Endothelial cell of hepatic sinusoid (primary cell): ENCODE data around the gene RBPMS2.
"Not testable (repeated sequence)": the region's sequence is repeated elsewhere in the genome, so short reads cannot be mapped to it uniquely, and the experiment has no call there.

ENCODE experiments used
- in situ Hi-C: cut with HindIII; loops from 2 replicates; pipeline ENCODE4 v1.10.0; 2017; ENCODE audit warnings: low sequenced_read_pairs

RBPMS2 gene

GRCh38 chr15:64775551-64776401 is at the start of gene RBPMS2:
Gene RBPMS2, minus strand, starts transcription at chr15:64775589. Its CDS starts 270 bp downstream, at chr15:64775319.
- in situ Hi-C loops = loop anchor here (5.0 kb wide), 2 partner anchors 53 to 62 kb away; no protein-coding TSS in a partner anchor

DNA sequence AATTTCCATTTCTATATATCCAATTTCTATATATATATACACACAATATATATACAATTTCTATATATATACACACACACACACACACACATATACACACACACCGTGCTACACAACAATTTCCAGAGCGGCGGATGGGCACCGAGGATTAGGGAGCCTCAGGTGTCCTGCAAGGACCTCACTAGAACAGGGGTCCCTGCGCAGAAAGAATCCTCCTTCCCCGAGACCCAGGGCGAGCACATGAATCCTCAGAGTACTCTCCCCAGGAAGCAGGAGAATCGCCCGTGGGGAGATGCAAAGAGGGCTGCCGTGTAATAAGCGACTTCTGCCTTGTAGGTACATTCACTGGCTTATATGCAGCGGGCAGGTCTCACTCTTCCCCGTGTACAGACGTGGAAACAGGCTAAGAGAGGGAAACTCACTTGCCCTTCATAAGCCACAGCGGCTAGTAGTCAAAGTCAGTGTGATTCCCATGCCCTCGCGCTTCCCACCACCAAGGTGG is 49.6 kb upstream of the RBPMS2 start:
- in situ Hi-C loops = no loop called here

DNA sequence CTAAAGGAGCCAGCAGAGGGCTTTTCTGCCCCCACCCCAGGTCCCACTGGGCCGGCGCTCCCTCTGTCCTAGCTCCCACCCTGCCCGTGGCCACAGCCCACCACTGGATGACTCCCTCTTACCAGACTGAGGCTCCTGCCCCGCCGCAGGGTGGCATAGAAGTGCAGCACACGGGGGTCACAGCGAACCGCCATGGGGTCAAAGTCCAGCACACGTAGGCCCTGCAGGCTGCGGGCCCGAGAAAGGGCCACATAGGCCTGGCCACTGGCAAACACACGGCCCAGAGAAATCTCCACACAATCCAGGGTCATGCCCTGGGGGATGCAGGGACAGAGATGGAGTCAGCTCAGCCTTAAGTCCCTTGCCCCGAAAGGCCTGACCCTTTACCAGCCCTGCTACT is 41.1 kb upstream of the RBPMS2 start:
- in situ Hi-C loops = no loop called here

- in situ Hi-C loops = not testable (repeated sequence)
Measured at GRCh38 chr15:64814965-64815364, 39.6 kb upstream of the RBPMS2 start.

DNA sequence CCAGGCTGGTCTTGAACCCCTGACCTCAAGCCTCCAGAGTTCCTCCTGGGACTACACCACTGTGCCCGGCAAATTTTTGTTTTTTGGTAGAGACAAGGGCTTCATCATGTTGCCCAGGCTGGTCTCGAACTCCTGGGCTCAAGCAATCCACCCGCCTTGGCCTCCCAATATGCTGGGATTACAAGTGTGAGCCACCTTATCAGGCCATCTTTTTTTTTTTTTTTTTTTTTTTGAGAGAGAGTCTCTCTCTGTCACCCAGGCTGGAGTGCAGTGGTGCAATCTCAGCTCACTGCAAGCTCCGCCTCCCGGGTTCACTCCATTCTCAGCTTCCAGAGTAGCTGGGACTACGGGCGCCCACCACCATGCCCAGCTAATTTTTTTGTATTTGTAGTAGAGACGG is 38.9 kb upstream of the RBPMS2 start:
- in situ Hi-C loops = not testable (repeated sequence)

GRCh38 chr15:64813075-64813474 is 37.7 kb upstream of the RBPMS2 start:
- in situ Hi-C loops = no loop called here

- in situ Hi-C loops = no loop called here
Measured at GRCh38 chr15:64810497-64811326, 35.3 kb upstream of the RBPMS2 start.

DNA sequence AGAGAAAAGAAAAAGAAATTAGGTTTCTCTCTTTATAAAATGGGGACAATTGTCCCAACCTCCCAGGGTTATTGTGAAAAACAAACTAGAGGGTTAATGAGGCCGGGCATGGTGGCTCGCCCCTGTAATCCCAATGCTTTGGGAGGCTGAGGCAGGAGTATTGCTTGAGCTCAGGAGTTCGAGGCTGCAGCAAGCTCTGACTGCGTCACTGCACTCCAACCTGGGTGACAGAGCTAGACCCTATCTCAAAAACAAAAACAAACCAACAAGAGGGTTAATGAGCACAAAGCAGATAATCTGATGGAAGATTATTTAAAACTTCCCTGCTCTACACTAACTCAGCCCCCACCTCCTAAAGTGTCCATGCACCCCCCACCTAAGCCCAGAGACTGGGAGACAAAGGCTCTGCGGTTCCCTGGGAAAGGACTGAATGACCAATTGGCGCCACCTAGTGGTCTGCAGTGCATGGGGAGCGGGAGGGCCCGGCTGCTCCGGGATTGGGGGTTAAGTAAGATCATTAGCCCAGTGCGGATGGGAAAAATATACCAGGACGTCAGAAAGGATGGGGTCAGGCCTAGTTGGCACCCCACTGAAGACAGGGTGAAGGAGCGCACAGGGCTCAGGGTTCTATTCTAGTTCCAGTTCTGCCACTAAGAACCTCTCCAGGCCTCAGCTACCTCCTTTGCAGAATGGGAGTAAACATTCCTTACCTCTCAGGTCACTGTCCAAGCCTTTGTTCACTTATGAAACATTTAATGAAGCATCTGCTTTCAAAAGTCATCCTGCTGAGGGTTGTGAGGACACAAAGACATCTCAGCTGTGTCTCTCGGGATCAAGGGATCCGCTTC is 34.5 kb upstream of the RBPMS2 start:
- in situ Hi-C loops = no loop called here

GRCh38 chr15:64808785-64809453 is 33.5 kb upstream of the RBPMS2 start:
- in situ Hi-C loops = no loop called here

GRCh38 chr15:64807751-64808222 is 32.4 kb upstream of the RBPMS2 start:
- in situ Hi-C loops = no loop called here

DNA sequence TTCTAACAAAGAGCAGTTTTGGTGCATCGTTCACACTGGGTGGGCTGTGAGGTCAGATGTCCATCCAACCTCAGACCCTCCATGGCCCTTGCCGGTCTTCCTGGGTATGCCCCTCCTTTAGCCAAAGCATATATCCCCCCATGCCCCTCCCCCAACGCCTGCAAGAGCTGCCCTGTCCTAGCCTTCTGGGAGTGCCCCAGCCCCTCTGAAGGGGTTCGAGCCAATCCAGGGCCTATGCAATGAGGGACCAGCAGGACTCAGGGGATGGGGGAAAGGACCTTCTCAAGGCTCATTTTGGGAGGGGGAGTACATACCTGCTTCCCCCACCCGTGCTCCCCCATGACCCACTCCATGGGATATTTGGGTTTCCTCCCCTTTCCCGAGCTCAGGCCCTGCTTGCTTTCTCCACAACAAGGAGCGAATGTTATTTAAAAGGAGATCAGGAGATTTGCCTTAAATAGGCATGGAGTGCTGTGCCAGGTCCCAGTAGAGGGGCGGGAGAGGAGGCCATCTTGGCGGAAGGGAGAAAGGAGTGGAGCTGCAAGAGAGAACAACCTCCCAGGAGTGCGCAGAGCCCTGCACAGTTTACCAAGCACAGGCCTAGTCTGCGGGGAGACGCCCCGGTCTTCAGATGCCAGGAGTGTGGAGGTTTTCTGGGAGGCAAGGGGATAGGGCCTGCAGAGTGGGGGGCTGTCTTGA is 31.8 kb upstream of the RBPMS2 start:
- in situ Hi-C loops = no loop called here

DNA sequence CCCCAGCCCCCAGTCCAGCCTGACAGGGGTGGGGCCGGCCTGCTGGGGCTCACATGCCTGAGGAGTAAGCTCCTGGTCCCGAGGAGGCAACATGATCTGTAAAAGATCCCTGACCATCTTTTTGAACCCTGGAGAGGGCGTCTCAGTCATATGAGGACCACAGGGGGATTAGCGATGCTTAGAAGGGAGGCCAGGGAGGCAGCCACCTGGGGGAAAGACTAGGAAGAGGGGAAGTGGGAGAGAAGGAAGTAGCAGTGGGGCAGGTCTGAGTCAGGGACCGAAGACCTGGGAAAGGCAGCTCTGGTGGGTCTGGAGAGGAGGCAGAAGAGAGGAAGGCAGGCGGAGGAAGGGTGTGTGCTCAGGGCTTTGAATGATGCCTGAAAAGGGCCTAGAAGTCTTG is 31.1 kb upstream of the RBPMS2 start:
- in situ Hi-C loops = no loop called here

GRCh38 chr15:64804619-64805018 is 29.2 kb upstream of the RBPMS2 start:
- in situ Hi-C loops = loop anchor here (5.0 kb wide), 1 partner anchor 82 kb away; no protein-coding TSS in a partner anchor

GRCh38 chr15:64803526-64803925 is 28.1 kb upstream of the RBPMS2 start:
- in situ Hi-C loops = loop anchor here (5.0 kb wide), 1 partner anchor 81 kb away; no protein-coding TSS in a partner anchor

- in situ Hi-C loops = loop anchor here (5.0 kb wide), 1 partner anchor 78 kb away; no protein-coding TSS in a partner anchor
Measured at GRCh38 chr15:64800476-64800875, 25.1 kb upstream of the RBPMS2 start.

GRCh38 chr15:64798905-64799304 is 23.5 kb upstream of the RBPMS2 start:
- in situ Hi-C loops = not testable (repeated sequence)

GRCh38 chr15:64795921-64796320 is 20.5 kb upstream of the RBPMS2 start:
- in situ Hi-C loops = not testable (repeated sequence)

- in situ Hi-C loops = not testable (repeated sequence)
Measured at GRCh38 chr15:64795299-64795698, 19.9 kb upstream of the RBPMS2 start.

DNA sequence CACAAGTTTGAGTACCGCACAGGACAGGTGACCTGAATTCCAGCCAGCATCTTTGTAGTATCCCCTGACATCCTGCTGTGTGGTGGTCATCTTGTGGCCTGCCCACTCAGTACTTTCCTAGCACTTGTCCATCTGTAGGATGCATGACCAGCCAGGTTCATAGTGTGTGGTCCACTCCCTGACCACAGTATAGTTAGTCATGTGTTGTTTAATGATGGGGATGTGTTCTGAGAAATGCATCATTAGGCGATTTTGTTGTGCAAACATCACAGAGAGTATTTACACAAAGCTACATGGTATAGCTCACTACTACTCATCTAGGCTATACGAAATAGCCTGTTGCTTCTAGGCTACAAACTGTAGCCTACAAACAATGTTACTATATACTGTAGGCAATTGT is 16.9 kb upstream of the RBPMS2 start:
- in situ Hi-C loops = no loop called here
